ENCODE measurements around the gene SCFD2.
"Not testable (repeated sequence)": the region's sequence is repeated elsewhere in the genome, so short reads cannot be mapped to it uniquely, and the experiment has no call there.

SCFD2 gene

GRCh38 chr4:53061091-53061850, 304.6 kb downstream of the SCFD2 start:
- no peaks in the 10 kb centered on the region for H3K9me3 Mint-ChIP-seq
- H3K4me1 Mint-ChIP-seq: peaks cover 17% of the 10 kb centered on the region
- no peak for TF ChIP-seq CTCF (IDR thresholded peaks at IDR 0.05)
- no peaks in the 10 kb centered on the region for H3K27me3 Mint-ChIP-seq (ENCODE audit: low read depth, poor library complexity)
- peaks cover 5% of the 10 kb centered on the region for H3K36me3 Mint-ChIP-seq (ENCODE audit: low read depth)
- H3K27ac Mint-ChIP-seq: no peak overlapping the region
- no peak overlapping the region for H3K4me3 Mint-ChIP-seq
- DNase-seq: no peak

- Mint-ChIP-seq H3K27me3 (ENCODE audit: low read depth, poor library complexity) (no peaks in the 10 kb centered on the region), H3K4me3 (no peak overlapping the region), H3K36me3 (ENCODE audit: low read depth) (peaks cover 5% of the 10 kb centered on the region), H3K4me1 (peaks cover 27% of the 10 kb centered on the region), H3K27ac (no peak overlapping the region), H3K9me3 (no peaks in the 10 kb centered on the region)
- TF ChIP-seq CTCF (IDR thresholded peaks at IDR 0.05): no peak
- DNase-seq: no peak
Measured at GRCh38 chr4:53060278-53060677, 305.6 kb downstream of the SCFD2 start.

- H3K9me3 Mint-ChIP-seq: no peaks in the 10 kb centered on the region
- TF ChIP-seq CTCF (IDR thresholded peaks at IDR 0.05): no peak
- peaks cover 5% of the 10 kb centered on the region for H3K36me3 Mint-ChIP-seq (ENCODE audit: low read depth)
- H3K4me1 Mint-ChIP-seq: peaks cover 31% of the 10 kb centered on the region
- no peak overlapping the region for H3K27ac Mint-ChIP-seq
- H3K27me3 Mint-ChIP-seq (ENCODE audit: low read depth, poor library complexity): no peaks in the 10 kb centered on the region
- no peak for DNase-seq
- H3K4me3 Mint-ChIP-seq: no peak overlapping the region
Measured at GRCh38 chr4:53059871-53060270, 306.0 kb downstream of the SCFD2 start.

- peaks cover 5% of the 10 kb centered on the region for H3K36me3 Mint-ChIP-seq (ENCODE audit: low read depth)
Measured at GRCh38 chr4:53059256-53059655, 306.6 kb downstream of the SCFD2 start.

GRCh38 chr4:53057679-53058078, 308.2 kb downstream of the SCFD2 start:
- Mint-ChIP-seq H3K36me3 (ENCODE audit: low read depth) (peaks cover 5% of the 10 kb centered on the region), H3K27ac (no peak overlapping the region), H3K9me3 (no peaks in the 10 kb centered on the region), H3K4me1 (peaks cover 41% of the 10 kb centered on the region), H3K4me3 (no peak overlapping the region), H3K27me3 (ENCODE audit: low read depth, poor library complexity) (no peaks in the 10 kb centered on the region)
- no peak for DNase-seq
- no peak for TF ChIP-seq CTCF (IDR thresholded peaks at IDR 0.05)

More at GRCh38 chr4:53059256-53059655, 306.6 kb downstream of the SCFD2 start:
- TF ChIP-seq CTCF (IDR thresholded peaks at IDR 0.05): no peak
- DNase-seq: no peak
- peaks cover 36% of the 10 kb centered on the region for H3K4me1 Mint-ChIP-seq
- no peak overlapping the region for H3K27ac Mint-ChIP-seq
- no peak overlapping the region for H3K4me3 Mint-ChIP-seq
- no peaks in the 10 kb centered on the region for H3K27me3 Mint-ChIP-seq (ENCODE audit: low read depth, poor library complexity)
- H3K9me3 Mint-ChIP-seq: no peaks in the 10 kb centered on the region

- peaks cover 44% of the 10 kb centered on the region for H3K4me1 Mint-ChIP-seq
- not testable (repeated sequence) for H3K36me3 Mint-ChIP-seq (ENCODE audit: low read depth); H3K9me3 Mint-ChIP-seq; H3K27me3 Mint-ChIP-seq (ENCODE audit: low read depth, poor library complexity); H3K27ac Mint-ChIP-seq; H3K4me3 Mint-ChIP-seq; DNase-seq
Measured at GRCh38 chr4:53057108-53057507, 308.8 kb downstream of the SCFD2 start.

All from nephron progenitor cell (in vitro differentiated cells).